Trophoblast cell (in vitro differentiated cells and primary cell): ENCODE results near the gene SERPINC1.

Source experiments
- DNase-seq, 2 donors: peaks; one replicate each; pipeline ENCODE4 v3.0.0-alpha.2; 2016
- H2AFZ ChIP-seq: 2 replicates; pipeline ENCODE4 v1.6.1; 2013; ENCODE audit warnings: low read length, moderate library complexity, mild to moderate bottlenecking; ENCODE audit not compliant: insufficient read depth, poor library complexity
- H2AK5ac ChIP-seq: 2 replicates; pipeline ENCODE4 v1.6.1; 2013; ENCODE audit warnings: mild to moderate bottlenecking, low read length
- H2BK120ac ChIP-seq: 2 replicates; pipeline ENCODE4 v1.6.1; 2013; ENCODE audit warnings: low read length, mild to moderate bottlenecking, moderate library complexity; ENCODE audit not compliant: insufficient read depth, poor library complexity
- H2BK12ac ChIP-seq: 2 replicates; pipeline ENCODE4 v1.6.1; 2013; ENCODE audit warnings: mild to moderate bottlenecking, low read length, moderate library complexity
- H2BK5ac ChIP-seq: 2 replicates; pipeline ENCODE4 v1.6.1; 2013; ENCODE audit warnings: low read length, low read depth, moderate library complexity, mild to moderate bottlenecking; ENCODE audit not compliant: poor library complexity
- H3K14ac ChIP-seq: 2 replicates; pipeline ENCODE4 v1.6.1; 2013; ENCODE audit warnings: mild to moderate bottlenecking, low read length
- H3K18ac ChIP-seq: 2 replicates; pipeline ENCODE4 v1.6.1; 2013; ENCODE audit warnings: mild to moderate bottlenecking, low read length
- H3K23ac ChIP-seq: 2 replicates; pipeline ENCODE4 v1.6.1; 2013; ENCODE audit warnings: low read length
- H3K27ac ChIP-seq: 2 replicates; pipeline ENCODE4 v1.5.1; 2013; ENCODE audit warnings: low read depth, mild to moderate bottlenecking, inconsistent platforms, low read length, moderate library complexity
- H3K27me3 ChIP-seq: 2 replicates; pipeline ENCODE4 v1.6.1; 2013; ENCODE audit warnings: inconsistent platforms, mild to moderate bottlenecking, low read length, moderate library complexity; ENCODE audit not compliant: insufficient read depth
- H3K36me3 ChIP-seq, 2 experiments: 1 replicate in 1 of 2; 2 replicates in 1 of 2; pipeline ENCODE4 v1.6.1; 2013; ENCODE audit warnings: low read length in 2 of 2, mild to moderate bottlenecking in 2 of 2, moderate library complexity in 1 of 2; ENCODE audit not compliant: insufficient read depth in 2 of 2, control insufficient read depth in 1 of 2
- H3K4ac ChIP-seq: 2 replicates; pipeline ENCODE4 v1.6.1; 2013; ENCODE audit warnings: low read depth, mild to moderate bottlenecking, low read length, moderate library complexity
- H3K4me1 ChIP-seq, 2 experiments: 1 replicate in 1 of 2; 2 replicates in 1 of 2; pipeline ENCODE4 v1.6.1; 2013; ENCODE audit warnings: low read length in 2 of 2, mild to moderate bottlenecking in 2 of 2, moderate library complexity in 1 of 2; ENCODE audit not compliant: insufficient read depth in 2 of 2, control insufficient read depth in 1 of 2
- H3K4me2 ChIP-seq: 2 replicates; pipeline ENCODE4 v1.6.1; 2013; ENCODE audit warnings: inconsistent platforms, mild to moderate bottlenecking, low read length, moderate library complexity
- H3K4me3 ChIP-seq: 2 replicates; pipeline ENCODE4 v1.5.1; 2013; ENCODE audit warnings: mild to moderate bottlenecking, low read depth, low read length, inconsistent platforms
- H3K79me1 ChIP-seq: one replicate; pipeline ENCODE4 v1.6.1; 2013; ENCODE audit warnings: low read length
- H3K79me2 ChIP-seq: 2 replicates; pipeline ENCODE4 v1.6.1; 2013; ENCODE audit warnings: low read length, mild to moderate bottlenecking; ENCODE audit not compliant: control insufficient read depth, insufficient read depth, poor library complexity
- H3K9ac ChIP-seq: 2 replicates; pipeline ENCODE4 v1.6.1; 2013; ENCODE audit warnings: mild to moderate bottlenecking, low read length
- H3K9me3 ChIP-seq: 2 replicates; pipeline ENCODE4 v1.6.1; 2013; ENCODE audit warnings: low read depth, mild to moderate bottlenecking, control low read depth, inconsistent platforms, low read length; ENCODE audit not compliant: insufficient read depth
- H4K12ac ChIP-seq: 2 replicates; pipeline ENCODE4 v1.6.1; 2013; ENCODE audit warnings: low read depth, mild to moderate bottlenecking, low read length, moderate library complexity
- H4K8ac ChIP-seq: 2 replicates; pipeline ENCODE4 v1.6.1; 2013; ENCODE audit warnings: low read depth, mild to moderate bottlenecking, low read length, moderate library complexity
- H4K91ac ChIP-seq: one replicate; pipeline ENCODE4 v1.6.1; 2013; ENCODE audit warnings: low read depth, mild to moderate bottlenecking, low read length, moderate library complexity
- WGBS: extraction: QIAGEN DNeasy Blood & Tissue Kit; methylation state at CpG from one replicate; pipeline ENCODE4 v1.1.7; 2013; ENCODE audit warnings: missing lambda C conversion rate; ENCODE audit not compliant: insufficient read length, insufficient coverage; ENCODE audit errors: extremely low coverage; 5-methylcytosine and 5-hydroxymethylcytosine counted together

Gene SERPINC1

DNA sequence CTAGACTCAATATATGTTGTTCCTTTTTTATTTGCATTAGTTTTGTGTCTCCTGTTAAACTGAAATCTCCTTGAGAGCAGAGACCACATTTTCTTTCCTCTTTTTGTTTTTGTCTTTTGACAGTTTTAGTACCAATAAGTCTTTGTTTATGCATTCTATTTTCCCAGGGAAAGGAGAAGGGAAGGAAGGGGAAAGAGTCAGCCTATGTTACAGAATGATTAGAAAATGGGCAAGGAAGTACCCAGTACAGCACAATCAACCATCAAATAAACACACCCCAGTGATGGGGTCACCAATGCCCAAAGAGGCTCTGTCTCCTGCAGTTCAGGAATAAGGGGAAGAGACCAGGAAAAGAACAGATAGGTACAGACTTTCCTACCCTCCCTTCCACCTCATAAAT lies 38.9 kb downstream of the SERPINC1 start:
- H3K79me1 ChIP-seq: no peaks in the 10 kb centered on the region
- H2AFZ ChIP-seq: no peak overlapping the region
- no peak overlapping the region for H3K27ac ChIP-seq
- peaks cover 3 to 7% of the 10 kb centered on the region in 2 experiments for H3K36me3 ChIP-seq
- H2BK120ac ChIP-seq: no peak overlapping the region
- H4K8ac ChIP-seq: no peak overlapping the region
- DNase-seq: no peak
- H3K18ac ChIP-seq: no peak overlapping the region
- no peak overlapping the region for H4K12ac ChIP-seq
- H3K14ac ChIP-seq: no peak overlapping the region
- H3K9me3 ChIP-seq: no peaks in the 10 kb centered on the region
- no peak overlapping the region for H3K4me2 ChIP-seq
- H3K27me3 ChIP-seq: no peaks in the 10 kb centered on the region
- H3K4ac ChIP-seq: no peak overlapping the region
- no peaks in the 10 kb centered on the region for H3K4me1 ChIP-seq
- no peaks in the 10 kb centered on the region for H3K79me2 ChIP-seq
- no peak overlapping the region for H2AK5ac ChIP-seq
- H2BK5ac ChIP-seq: no peak overlapping the region
- no peak overlapping the region for H2BK12ac ChIP-seq
- no peak overlapping the region for H4K91ac ChIP-seq
- no peak overlapping the region for H3K4me3 ChIP-seq
- H3K9ac ChIP-seq: no peak overlapping the region
- H3K23ac ChIP-seq: no peak overlapping the region

GRCh38 chr1:173876732-173877131 lies 40.4 kb downstream of the SERPINC1 start:
- Histone ChIP-seq H3K36me3 (peaks cover 3 to 7% of the 10 kb centered on the region in 2 experiments), H3K4me2 (no peak overlapping the region), H4K12ac (no peak overlapping the region), H2BK12ac (no peak overlapping the region), H3K9ac (no peak overlapping the region), H4K91ac (no peak overlapping the region), H3K27me3 (no peaks in the 10 kb centered on the region), H4K8ac (no peak overlapping the region), H3K79me1 (no peaks in the 10 kb centered on the region), H3K27ac (no peak overlapping the region), H3K14ac (no peak overlapping the region), H3K4me3 (no peak overlapping the region), H3K4me1 (no peaks in the 10 kb centered on the region), H2BK120ac (no peak overlapping the region), H2AK5ac (no peak overlapping the region), H3K79me2 (no peaks in the 10 kb centered on the region), H2AFZ (no peak overlapping the region), H3K18ac (no peak overlapping the region), H3K9me3 (no peaks in the 10 kb centered on the region), H2BK5ac (no peak overlapping the region), H3K4ac (no peak overlapping the region), H3K23ac (no peak overlapping the region)
- WGBS: 100% methylated on average over 2 of the region's 5 CpGs
- DNase-seq: no peak

DNA sequence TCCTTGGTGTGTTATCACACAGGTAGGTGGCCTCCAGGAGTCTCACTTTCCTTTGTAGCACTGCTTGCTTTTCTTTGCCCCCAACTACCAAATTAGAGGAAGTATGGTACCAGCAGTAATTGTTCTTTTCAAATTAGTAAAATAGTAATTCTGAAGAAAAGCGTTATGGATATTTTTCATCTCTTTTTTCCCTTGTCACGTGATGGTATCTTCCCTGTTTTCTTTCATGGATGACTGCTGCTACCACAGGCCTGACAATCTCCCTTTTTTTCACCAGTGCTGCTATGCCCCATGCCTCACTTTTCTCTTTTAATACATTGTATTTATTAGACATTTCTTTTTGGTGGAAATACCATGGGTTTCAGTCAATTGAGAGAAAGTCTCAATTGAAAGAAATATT lies 45.6 kb downstream of the SERPINC1 start:
- peaks cover 14% of the 10 kb centered on the region for H3K79me1 ChIP-seq
- no peak overlapping the region for H4K91ac ChIP-seq
- H3K4me3 ChIP-seq: no peak overlapping the region
- no peak overlapping the region for H3K18ac ChIP-seq
- no peak overlapping the region for H3K27ac ChIP-seq
- H3K9me3 ChIP-seq: no peaks in the 10 kb centered on the region
- no peak for DNase-seq
- H2BK120ac ChIP-seq: no peak overlapping the region
- no peak overlapping the region for H3K4me2 ChIP-seq
- no peak overlapping the region for H3K4ac ChIP-seq
- no peaks in the 10 kb centered on the region for H3K4me1 ChIP-seq
- H3K36me3 ChIP-seq: peaks cover 9 to 12% of the 10 kb centered on the region in 2 experiments
- H2BK5ac ChIP-seq: no peak overlapping the region
- no peak overlapping the region for H2AFZ ChIP-seq
- H3K14ac ChIP-seq: no peak overlapping the region
- no peak overlapping the region for H2AK5ac ChIP-seq
- whole genome bisulfite sequencing: no CpG with 5 or more reads among the region's 2 CpGs
- H3K27me3 ChIP-seq: no peaks in the 10 kb centered on the region
- no peak overlapping the region for H3K9ac ChIP-seq
- peaks cover 12% of the 10 kb centered on the region for H3K79me2 ChIP-seq
- H4K12ac ChIP-seq: no peak overlapping the region
- H3K23ac ChIP-seq: no peak overlapping the region
- no peak overlapping the region for H4K8ac ChIP-seq
- no peak overlapping the region for H2BK12ac ChIP-seq

DNA sequence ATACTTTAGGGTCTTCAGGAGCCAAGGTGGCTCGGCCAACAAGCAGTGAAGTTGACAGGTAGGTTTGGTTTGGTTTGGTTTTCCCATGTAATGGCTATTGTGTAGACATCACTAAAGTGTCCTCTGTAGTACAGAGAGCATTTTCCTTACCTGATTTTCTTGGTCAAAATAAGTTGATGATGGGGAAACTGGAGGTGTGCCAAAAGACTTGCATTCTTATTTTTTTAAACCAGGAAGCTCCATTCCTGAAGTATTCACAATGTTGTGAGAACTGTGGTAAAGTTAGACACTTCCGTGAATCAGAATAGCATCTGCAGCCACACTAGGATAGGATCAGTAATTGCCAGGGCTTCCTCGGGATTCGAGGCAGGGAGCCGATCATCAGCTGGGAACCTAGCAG lies 46.0 kb downstream of the SERPINC1 start:
- H3K36me3 ChIP-seq: peaks cover 11 to 12% of the 10 kb centered on the region in 2 experiments
- H4K12ac ChIP-seq: no peak overlapping the region
- peaks cover 14% of the 10 kb centered on the region for H3K79me1 ChIP-seq
- H3K79me2 ChIP-seq: peaks cover 12% of the 10 kb centered on the region
- H3K4ac ChIP-seq: no peak overlapping the region
- no CpG with 5 or more reads among the region's 5 CpGs for WGBS
- no peak overlapping the region for H3K18ac ChIP-seq
- H3K4me1 ChIP-seq: no peaks in the 10 kb centered on the region
- H3K9ac ChIP-seq: no peak overlapping the region
- no peak overlapping the region for H3K27ac ChIP-seq
- H4K8ac ChIP-seq: no peak overlapping the region
- H4K91ac ChIP-seq: no peak overlapping the region
- no peak overlapping the region for H3K4me3 ChIP-seq
- H3K4me2 ChIP-seq: no peak overlapping the region
- no peak overlapping the region for H2AK5ac ChIP-seq
- H3K14ac ChIP-seq: no peak overlapping the region
- H2BK120ac ChIP-seq: no peak overlapping the region
- no peak overlapping the region for H2BK12ac ChIP-seq
- no peak overlapping the region for H3K23ac ChIP-seq
- H3K9me3 ChIP-seq: no peaks in the 10 kb centered on the region
- DNase-seq: no peak
- no peak overlapping the region for H2BK5ac ChIP-seq
- no peak overlapping the region for H2AFZ ChIP-seq
- H3K27me3 ChIP-seq: no peaks in the 10 kb centered on the region
